SJCRH30 (cell line): ENCODE measurements around the gene SLC1A2. TPM values are rescaled to one million over a fixed set of nuclear protein-coding genes. Genes with fewer than 3 reads are reported as not detected.

ENCODE experiments used
- DNase-seq, 2 experiments: peaks; one replicate each; pipeline ENCODE4 v3.0.0-alpha.2; 2015 to 2020
- H3K27ac ChIP-seq: fragments of 250-450 bp; sonication (Bioruptor Pico); 2 replicates; pipeline ENCODE4 v1.5.1; 2020; ENCODE audit warnings: mild to moderate bottlenecking, moderate library complexity
- H3K27me3 ChIP-seq: fragments of 250-450 bp; sonication (Bioruptor Pico); 2 replicates; pipeline ENCODE4 v1.5.1; 2020; ENCODE audit warnings: mild to moderate bottlenecking, moderate library complexity
- H3K36me3 ChIP-seq: fragments of 250-450 bp; sonication (Bioruptor Pico); 2 replicates; pipeline ENCODE4 v1.5.1; 2020; ENCODE audit warnings: mild to moderate bottlenecking, moderate library complexity
- H3K4me1 ChIP-seq: fragments of 250-450 bp; sonication (Bioruptor Pico); 2 replicates; pipeline ENCODE4 v1.5.1; 2020; ENCODE audit warnings: mild to moderate bottlenecking, moderate library complexity
- H3K4me3 ChIP-seq: fragments of 250-450 bp; sonication (Bioruptor Pico); 2 replicates; pipeline ENCODE4 v1.5.1; 2020; ENCODE audit warnings: mild to moderate bottlenecking, moderate library complexity
- H3K9me3 ChIP-seq: fragments of 250-450 bp; sonication (Bioruptor Pico); replicated peaks from 2 replicates; pipeline ENCODE4 v1.5.1; 2020; ENCODE audit warnings: mild to moderate bottlenecking, moderate library complexity
- total RNA-seq: library from RNA; depleted of rRNA; stranded (reverse); fragments of >200 nt; shearing (Covaris generic); gene quantifications from 2 replicates; pipeline ENCODE4 v1.2.3, GENCODE V29; 2014; rRNA removed

SLC1A2 gene
- not detected in 2 replicates for total RNA-seq

GRCh38 chr11:35419184-35419829 lies at the start of gene SLC1A2:
TSS of gene SLC1A2 (minus strand) at chr11:35419558. CDS start at chr11:35418966, 592 bp downstream.
- Histone ChIP-seq H3K27me3 (0 out of 2 replicates have a peak, but pooled peaks cover 8% of the 10 kb centered on the region), H3K27ac (no peak within 1 kb of the TSS), H3K4me3 (no peak within 1 kb of the TSS), H3K36me3 (no peaks in the 10 kb centered on the region), H3K9me3 (no peaks in the 10 kb centered on the region), H3K4me1 (no peaks in the 10 kb centered on the region)
- DNase-seq = no peak

GRCh38 chr11:35466058-35466457 lies 46.7 kb upstream of the SLC1A2 start:
- Histone ChIP-seq H3K4me1 (no peaks in the 10 kb centered on the region), H3K27ac (no peak overlapping the region), H3K36me3 (no peaks in the 10 kb centered on the region), H3K4me3 (no peak overlapping the region), H3K9me3 (no peaks in the 10 kb centered on the region), H3K27me3 (no peaks in the 10 kb centered on the region; the same call in 1 of the 2 replicates)
- no peak for DNase-seq

DNA sequence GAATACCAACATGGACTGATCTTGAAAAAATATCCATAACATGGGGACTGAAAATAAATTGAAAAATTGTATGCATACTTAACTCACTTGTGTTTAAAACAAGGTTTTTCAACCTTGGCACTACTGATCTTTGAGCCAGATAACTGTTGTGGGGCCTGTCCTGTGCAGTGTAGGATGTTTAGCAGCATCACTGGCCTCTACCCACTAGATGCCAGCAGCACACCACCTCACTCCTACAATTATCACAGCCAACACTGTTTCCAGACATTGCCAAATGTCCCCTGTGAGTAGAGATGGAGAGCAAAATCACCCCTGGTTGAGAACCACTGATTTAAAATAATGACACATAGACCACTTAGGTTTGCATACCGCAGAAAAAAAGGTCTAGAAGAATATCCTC lies 45.0 kb upstream of the SLC1A2 start:
- Histone ChIP-seq H3K27ac (no peak overlapping the region), H3K36me3 (no peaks in the 10 kb centered on the region), H3K27me3 (no peaks in the 10 kb centered on the region; the same call in 1 of the 2 replicates), H3K9me3 (no peaks in the 10 kb centered on the region), H3K4me1 (no peaks in the 10 kb centered on the region), H3K4me3 (no peak overlapping the region)
- DNase-seq = peak in 1 of 2 experiments; percentile 10

DNA sequence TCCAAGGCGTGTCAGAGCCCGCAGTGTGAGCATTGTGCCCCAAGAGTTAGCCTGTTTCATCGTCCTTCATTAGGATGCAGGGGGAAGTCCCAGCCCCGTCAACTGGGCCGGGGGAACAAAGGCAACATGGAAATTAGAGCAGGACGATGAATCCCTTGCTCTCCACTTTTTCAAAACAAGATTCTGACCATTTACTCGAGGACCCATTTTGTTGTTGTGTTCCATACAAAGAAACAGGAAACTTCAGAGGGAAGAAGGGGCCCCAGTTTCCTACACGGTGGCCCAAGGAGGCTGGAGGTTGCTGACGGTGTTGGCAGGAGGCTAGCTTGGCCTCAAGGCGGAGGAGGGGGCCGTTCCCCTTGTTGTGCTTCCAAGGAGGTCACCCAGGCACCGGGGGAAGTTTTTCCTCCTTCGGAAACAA lies 44.0 kb upstream of the SLC1A2 start:
- H3K4me3 ChIP-seq = no peak overlapping the region
- DNase-seq = no peak
- H3K9me3 ChIP-seq = no peaks in the 10 kb centered on the region
- H3K27me3 ChIP-seq = no peaks in the 10 kb centered on the region; the same call in 1 of the 2 replicates
- no peaks in the 10 kb centered on the region for H3K4me1 ChIP-seq
- H3K27ac ChIP-seq = no peak overlapping the region
- H3K36me3 ChIP-seq = no peaks in the 10 kb centered on the region

DNA sequence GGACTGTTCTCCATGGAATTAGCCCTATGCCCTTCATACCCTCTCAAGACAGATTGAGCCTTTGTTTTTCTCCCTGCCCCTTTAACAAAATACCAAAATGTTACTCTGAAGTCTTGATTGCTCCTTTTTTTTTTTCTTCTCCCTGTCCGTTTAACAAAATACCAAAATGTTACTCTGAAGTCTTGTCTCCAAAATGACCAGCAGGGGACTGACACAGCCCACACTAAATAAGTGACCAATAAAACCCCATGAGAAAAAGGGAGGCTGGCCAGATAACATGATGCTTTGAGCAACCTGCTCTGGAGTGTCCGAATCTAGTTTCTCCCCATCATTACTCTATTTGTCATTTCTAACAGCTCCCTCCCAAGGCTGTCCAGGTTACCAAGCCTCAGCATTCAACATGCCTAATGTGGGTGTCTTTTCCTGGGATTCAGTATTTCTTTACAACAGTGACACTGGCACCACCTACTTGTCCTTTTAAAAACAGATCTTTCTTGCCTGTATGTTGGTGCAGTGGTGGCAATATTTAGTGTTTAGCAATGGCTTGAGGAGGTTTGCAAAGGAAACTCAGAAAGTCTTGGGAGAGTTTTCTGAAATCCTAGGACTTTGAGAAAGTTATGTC lies 42.7 kb upstream of the SLC1A2 start:
- no peak overlapping the region for H3K27ac ChIP-seq
- no peaks in the 10 kb centered on the region for H3K9me3 ChIP-seq
- H3K27me3 ChIP-seq = no peaks in the 10 kb centered on the region; the same call in 1 of the 2 replicates
- no peaks in the 10 kb centered on the region for H3K36me3 ChIP-seq
- H3K4me3 ChIP-seq = no peak overlapping the region
- no peaks in the 10 kb centered on the region for H3K4me1 ChIP-seq
- no peak for DNase-seq

GRCh38 chr11:35459489-35459888 lies 40.1 kb upstream of the SLC1A2 start:
- DNase-seq = no peak
- Histone ChIP-seq H3K27ac (no peak overlapping the region), H3K9me3 (no peaks in the 10 kb centered on the region), H3K4me3 (no peak overlapping the region), H3K4me1 (no peaks in the 10 kb centered on the region), H3K27me3 (no peaks in the 10 kb centered on the region; the same call in 1 of the 2 replicates), H3K36me3 (no peaks in the 10 kb centered on the region)

GRCh38 chr11:35458846-35459245 lies 39.5 kb upstream of the SLC1A2 start:
- H3K4me1 ChIP-seq = no peaks in the 10 kb centered on the region
- H3K9me3 ChIP-seq = no peaks in the 10 kb centered on the region
- H3K4me3 ChIP-seq = no peak overlapping the region
- no peak overlapping the region for H3K27ac ChIP-seq
- no peak for DNase-seq
- no peaks in the 10 kb centered on the region for H3K27me3 ChIP-seq
- no peaks in the 10 kb centered on the region for H3K36me3 ChIP-seq

- Histone ChIP-seq H3K36me3 (no peaks in the 10 kb centered on the region), H3K4me1 (no peaks in the 10 kb centered on the region), H3K4me3 (no peak overlapping the region), H3K27me3 (no peaks in the 10 kb centered on the region), H3K27ac (no peak overlapping the region), H3K9me3 (no peaks in the 10 kb centered on the region; the same call in 1 of the 2 replicates)
- DNase-seq = no peak
Measured at GRCh38 chr11:35454362-35454761, 35.0 kb upstream of the SLC1A2 start.

DNA sequence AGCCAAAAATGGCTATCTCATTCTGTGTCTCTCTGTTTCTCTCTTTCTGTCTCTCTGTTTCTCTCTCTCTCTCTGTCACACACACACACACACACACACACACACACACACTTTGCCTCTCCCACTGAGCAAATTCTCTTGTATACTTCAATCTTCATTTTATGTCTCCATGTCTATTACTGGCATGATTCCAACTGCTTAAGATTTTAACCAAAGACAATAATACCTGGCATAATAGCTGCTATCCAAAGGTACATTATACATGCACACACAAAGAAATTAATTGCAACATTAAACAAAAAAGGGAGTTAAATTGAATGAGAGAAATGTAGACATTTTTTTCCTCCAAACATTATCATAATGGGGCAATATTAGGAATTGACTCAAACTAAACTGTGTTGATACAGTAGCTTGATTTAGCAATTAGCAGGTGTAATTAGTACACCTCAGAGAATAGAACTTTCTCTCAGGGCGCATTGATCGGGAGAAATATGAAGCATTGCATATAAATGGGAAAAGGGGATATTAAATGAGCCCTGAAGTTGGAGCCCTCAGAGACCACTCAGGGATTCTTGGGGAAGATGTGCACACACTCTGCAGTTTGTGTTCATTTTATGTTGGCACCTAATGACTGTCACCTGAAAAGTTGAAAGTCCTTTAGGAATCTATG lies 17.4 kb upstream of the SLC1A2 start:
- H3K27ac ChIP-seq = no peak overlapping the region
- H3K4me3 ChIP-seq = no peak overlapping the region
- no peaks in the 10 kb centered on the region for H3K27me3 ChIP-seq
- H3K9me3 ChIP-seq = no peaks in the 10 kb centered on the region
- no peaks in the 10 kb centered on the region for H3K4me1 ChIP-seq
- no peak for DNase-seq
- H3K36me3 ChIP-seq = no peaks in the 10 kb centered on the region

- H3K27me3 ChIP-seq = no peaks in the 10 kb centered on the region
- no peak for DNase-seq
- no peaks in the 10 kb centered on the region for H3K4me1 ChIP-seq
- no peak overlapping the region for H3K27ac ChIP-seq
- no peaks in the 10 kb centered on the region for H3K36me3 ChIP-seq
- H3K9me3 ChIP-seq = no peaks in the 10 kb centered on the region
- no peak overlapping the region for H3K4me3 ChIP-seq
Measured at GRCh38 chr11:35433588-35433987, 14.2 kb upstream of the SLC1A2 start.

GRCh38 chr11:35432464-35432863 lies 13.1 kb upstream of the SLC1A2 start:
- H3K4me3 ChIP-seq = no peak overlapping the region
- DNase-seq = no peak
- no peaks in the 10 kb centered on the region for H3K36me3 ChIP-seq
- H3K27me3 ChIP-seq = 0 out of 2 replicates have a peak, but pooled peaks cover 3% of the 10 kb centered on the region
- no peak overlapping the region for H3K27ac ChIP-seq
- no peaks in the 10 kb centered on the region for H3K9me3 ChIP-seq
- H3K4me1 ChIP-seq = no peaks in the 10 kb centered on the region

GRCh38 chr11:35427071-35427470 lies 7.7 kb upstream of the SLC1A2 start:
- Histone ChIP-seq H3K4me1 (no peaks in the 10 kb centered on the region), H3K27me3 (0 out of 2 replicates have a peak, but pooled peaks cover 10% of the 10 kb centered on the region), H3K36me3 (no peaks in the 10 kb centered on the region), H3K9me3 (no peaks in the 10 kb centered on the region), H3K27ac (no peak overlapping the region), H3K4me3 (no peak overlapping the region)
- DNase-seq = no peak

DNA sequence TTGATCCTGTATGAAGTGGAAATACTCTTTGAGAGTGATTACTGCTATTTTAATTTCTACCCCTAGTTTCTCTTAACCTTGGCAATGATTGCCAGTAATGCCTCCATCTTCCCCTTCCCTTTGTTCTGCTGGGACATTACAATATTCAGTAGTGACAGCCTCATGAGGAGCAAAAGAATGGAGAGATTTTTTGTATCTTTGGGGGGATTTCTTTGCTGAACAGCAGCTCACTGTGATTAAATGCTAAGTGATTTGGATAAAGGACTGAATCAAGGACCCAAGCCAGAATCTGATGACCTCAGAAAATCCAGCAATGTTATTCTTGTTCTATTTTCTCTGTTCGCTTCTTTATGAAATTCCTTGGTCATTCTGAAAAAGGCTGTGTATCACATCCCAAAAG lies 7.0 kb upstream of the SLC1A2 start:
- H3K36me3 ChIP-seq = no peaks in the 10 kb centered on the region
- H3K27ac ChIP-seq = no peak overlapping the region
- no peak overlapping the region for H3K4me3 ChIP-seq
- DNase-seq = no peak
- no peaks in the 10 kb centered on the region for H3K9me3 ChIP-seq
- H3K4me1 ChIP-seq = no peaks in the 10 kb centered on the region
- 0 out of 2 replicates have a peak, but pooled peaks cover 10% of the 10 kb centered on the region for H3K27me3 ChIP-seq

DNA sequence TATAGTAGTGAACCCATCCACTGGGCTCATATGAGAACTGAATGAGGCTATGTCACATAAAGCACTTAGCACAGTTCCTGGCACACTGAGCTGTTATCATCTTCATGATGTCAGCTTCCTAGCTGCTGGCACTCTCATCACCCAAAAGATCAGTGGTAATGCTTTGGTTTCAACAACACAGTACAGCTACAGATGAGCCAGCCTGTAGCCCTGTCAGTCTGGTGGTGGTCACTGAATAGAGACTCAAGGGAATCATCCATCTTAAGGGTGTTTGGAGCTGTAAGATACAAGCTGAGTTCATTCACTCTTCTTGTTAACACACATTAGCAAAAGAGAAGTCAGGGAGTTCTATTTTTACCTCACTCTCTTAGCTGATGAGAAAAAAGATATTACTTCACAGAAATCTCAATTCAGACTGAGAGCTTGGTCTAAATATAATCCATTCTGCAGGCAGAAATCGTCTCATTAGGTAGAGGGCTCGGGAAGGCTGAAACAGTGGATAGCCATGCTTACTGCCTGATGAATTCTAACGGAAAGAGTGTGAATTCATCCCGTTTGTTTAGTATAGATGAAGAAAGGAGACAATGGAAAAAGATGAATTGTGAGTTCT lies 6.3 kb upstream of the SLC1A2 start:
- H3K4me3 ChIP-seq = no peak overlapping the region
- H3K36me3 ChIP-seq = no peaks in the 10 kb centered on the region
- DNase-seq = no peak
- H3K27ac ChIP-seq = no peak overlapping the region
- H3K4me1 ChIP-seq = no peaks in the 10 kb centered on the region
- no peaks in the 10 kb centered on the region for H3K9me3 ChIP-seq
- H3K27me3 ChIP-seq = 0 out of 2 replicates have a peak, but pooled peaks cover 10% of the 10 kb centered on the region
